ENCODE measurements around the gene ACKR3.

ACKR3 gene

GRCh38 chr2:236585966-236586365 lies 16.3 kb downstream of the ACKR3 start:
- ChIA-PET POLR2A (ENCODE audit: low non-redundant PET) (no interaction called here), CTCF (interaction anchor here (0.7 kb wide), 2 partner anchors 281 to 475 kb away, joined by 3 read pairs; no protein-coding TSS in a partner anchor)
- no peak overlapping the region for H3K27ac ChIP-seq
- no peak for TF ChIP-seq CTCF (conservative IDR thresholded peaks at IDR 0.05; ENCODE audit: low read depth)
- DNase-seq (ENCODE audit: low spot score), result no peak

GRCh38 chr2:236587861-236588815 lies 18.5 kb downstream of the ACKR3 start:
- TF ChIP-seq CTCF (conservative IDR thresholded peaks at IDR 0.05; ENCODE audit: low read depth), result no peak
- no peak for DNase-seq (ENCODE audit: low spot score)
- ChIA-PET CTCF (no interaction called here), POLR2A (ENCODE audit: low non-redundant PET) (interaction anchor here (0.5 kb wide), 1 partner anchor 455 kb away, joined by 3 read pairs; no protein-coding TSS in a partner anchor)
- H3K27ac ChIP-seq, result no peak overlapping the region

GRCh38 chr2:236588932-236589592 lies 19.4 kb downstream of the ACKR3 start:
- H3K27ac ChIP-seq, result no peak overlapping the region
- POLR2A ChIA-PET (ENCODE audit: low non-redundant PET), result interaction anchor here (0.5 kb wide), 1 partner anchor 456 kb away, joined by 3 read pairs; no protein-coding TSS in a partner anchor
- CTCF ChIA-PET, result no interaction called here

GRCh38 chr2:236590846-236591245 lies 21.2 kb downstream of the ACKR3 start:
- TF ChIP-seq CTCF (conservative IDR thresholded peaks at IDR 0.05; ENCODE audit: low read depth), result no peak
- DNase-seq (ENCODE audit: low spot score), result no peak
- ChIA-PET POLR2A (ENCODE audit: low non-redundant PET) (no interaction called here), CTCF (interaction anchor here (0.9 kb wide), 1 partner anchor 16 kb away, joined by 3 read pairs; no protein-coding TSS in a partner anchor)
- no peak overlapping the region for H3K27ac ChIP-seq

More at GRCh38 chr2:236588932-236589592, 19.4 kb downstream of the ACKR3 start:
- DNase-seq (ENCODE audit: low spot score), result no peak
- TF ChIP-seq CTCF (conservative IDR thresholded peaks at IDR 0.05; ENCODE audit: low read depth), result no peak

GRCh38 chr2:236592821-236593220 lies 23.2 kb downstream of the ACKR3 start:
- no peak overlapping the region for H3K27ac ChIP-seq
- ChIA-PET CTCF (no interaction called here), POLR2A (ENCODE audit: low non-redundant PET) (no interaction called here)
- TF ChIP-seq CTCF (conservative IDR thresholded peaks at IDR 0.05; ENCODE audit: low read depth), result no peak
- no peak for DNase-seq (ENCODE audit: low spot score)

GRCh38 chr2:236593531-236593930 lies 23.9 kb downstream of the ACKR3 start:
- TF ChIP-seq CTCF (conservative IDR thresholded peaks at IDR 0.05; ENCODE audit: low read depth), result no peak
- no peak overlapping the region for H3K27ac ChIP-seq
- DNase-seq (ENCODE audit: low spot score), result no peak
- CTCF ChIA-PET, result no interaction called here
- POLR2A ChIA-PET (ENCODE audit: low non-redundant PET), result no interaction called here
